ENCODE results near the gene TRPV5.

The TRPV5 gene

GRCh38 chr7:142910031-142910433 is 23.5 kb downstream of the TRPV5 start:
- DNase-seq (ENCODE audit: low read depth, low spot score): no peak

- no peak for DNase-seq (ENCODE audit: low read depth, low spot score)
Observed at GRCh38 chr7:142908921-142909890, 24.3 kb downstream of the TRPV5 start.

- DNase-seq (ENCODE audit: low read depth, low spot score): no peak
Observed at GRCh38 chr7:142908290-142908689, 25.3 kb downstream of the TRPV5 start.

GRCh38 chr7:142906643-142907042 is 26.9 kb downstream of the TRPV5 start:
- DNase-seq (ENCODE audit: low read depth, low spot score): no peak

DNA sequence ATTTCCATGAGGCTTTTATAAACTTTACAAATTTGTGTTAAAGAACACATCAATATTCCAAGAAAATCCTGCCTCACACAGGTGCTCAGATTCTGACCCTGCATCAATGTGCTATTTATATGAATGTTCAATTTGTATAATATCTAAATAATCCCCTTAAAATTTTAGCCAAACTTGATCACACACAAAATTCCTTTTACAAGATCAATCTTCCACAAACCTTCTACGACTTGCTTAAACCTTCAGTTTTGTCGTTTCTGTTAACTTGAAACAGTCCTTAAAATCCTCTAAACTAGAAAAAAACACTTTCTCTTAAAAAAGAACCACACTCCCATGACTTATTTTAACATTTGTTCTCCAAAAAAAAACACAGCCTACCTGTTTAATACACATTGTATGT is 27.8 kb downstream of the TRPV5 start:
- DNase-seq (ENCODE audit: low read depth, low spot score): no peak

GRCh38 chr7:142904128-142904527 is 29.4 kb downstream of the TRPV5 start:
- DNase-seq (ENCODE audit: low read depth, low spot score): no peak

DNA sequence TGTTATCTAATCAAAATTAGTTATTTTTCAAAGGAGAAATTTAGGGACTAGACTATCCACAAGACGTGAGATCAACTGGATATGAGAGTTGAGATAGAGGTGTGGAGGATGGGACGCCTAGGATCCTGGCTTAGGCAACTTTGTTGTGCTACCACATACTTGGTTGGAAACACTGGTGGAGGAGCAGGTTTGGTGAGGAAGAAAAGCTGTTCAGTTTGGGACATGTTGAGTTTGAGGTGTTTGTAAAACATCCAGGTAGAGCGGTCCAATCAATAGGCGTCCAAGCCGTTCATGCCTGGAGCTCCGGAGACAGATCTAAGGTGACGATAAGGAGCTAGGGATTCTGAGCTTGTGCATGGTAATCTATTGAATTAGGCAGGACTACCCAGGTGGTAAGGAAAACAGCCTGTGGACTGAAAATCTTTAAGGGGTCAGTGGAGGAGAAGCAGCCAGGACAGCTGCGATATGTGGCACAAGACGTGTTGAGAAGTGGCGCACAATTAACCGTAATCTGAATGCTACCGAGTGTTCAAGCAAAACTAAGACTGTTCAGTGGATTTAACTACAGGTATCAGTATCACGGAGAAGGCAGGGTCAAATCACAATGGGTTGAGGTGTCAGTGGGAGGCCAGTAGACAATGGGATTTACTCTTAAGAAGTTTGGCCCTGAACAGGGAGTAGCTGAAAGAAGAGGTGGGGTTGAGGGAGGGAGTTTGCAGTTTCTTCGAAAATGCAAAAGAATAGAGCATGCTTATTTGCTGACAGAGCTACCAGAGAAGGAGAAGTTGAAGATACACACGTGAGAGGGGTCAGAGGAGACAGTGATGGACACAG is 31.9 kb downstream of the TRPV5 start:
- DNase-seq (ENCODE audit: low read depth, low spot score): no peak

- DNase-seq (ENCODE audit: low read depth, low spot score): no peak
Observed at GRCh38 chr7:142899661-142900060, 33.9 kb downstream of the TRPV5 start.

- no peak for DNase-seq (ENCODE audit: low read depth, low spot score)
Observed at GRCh38 chr7:142898377-142899170, 35.0 kb downstream of the TRPV5 start.

DNA sequence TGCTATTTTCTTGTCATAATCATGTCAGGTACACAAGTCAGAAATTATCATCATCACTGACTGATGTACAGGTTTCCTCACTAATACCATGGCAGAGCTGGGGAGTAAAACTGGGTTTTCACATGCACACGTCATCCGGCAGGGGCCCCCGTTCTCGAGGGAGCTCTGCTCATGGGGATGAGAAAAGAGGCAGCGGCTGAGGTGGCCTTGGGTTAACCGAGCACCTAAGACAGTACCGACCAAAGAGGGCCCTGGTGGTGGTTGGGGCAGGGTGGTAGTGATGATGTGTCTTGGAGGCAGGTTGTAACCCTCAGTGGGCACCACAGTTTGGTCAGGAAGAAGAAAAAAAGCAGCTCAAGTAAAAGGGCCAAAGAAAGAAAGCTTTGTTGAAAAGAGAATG is 35.9 kb downstream of the TRPV5 start:
- no peak for DNase-seq (ENCODE audit: low read depth, low spot score)

GRCh38 chr7:142896741-142897379 is 36.7 kb downstream of the TRPV5 start:
- DNase-seq (ENCODE audit: low read depth, low spot score): no peak

DNA sequence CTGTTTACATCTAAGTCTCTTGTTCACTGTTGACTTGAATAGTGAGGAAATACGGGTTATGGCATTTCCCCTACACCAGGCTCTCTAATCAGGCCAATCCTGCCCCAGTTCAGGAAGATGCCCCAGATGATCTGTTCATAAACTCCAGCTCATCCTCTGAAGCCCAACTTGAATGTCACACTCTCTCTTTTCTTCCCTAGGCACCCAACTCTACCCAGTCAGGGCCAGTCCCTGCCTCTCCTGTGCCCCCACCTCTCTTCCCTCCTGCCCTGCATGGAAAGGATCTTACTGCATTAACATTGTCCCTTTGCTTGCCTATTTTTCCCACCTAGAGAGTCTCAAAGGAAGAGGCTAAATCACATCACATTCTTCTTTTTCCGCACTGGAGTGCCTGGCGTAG is 37.4 kb downstream of the TRPV5 start:
- no peak for DNase-seq (ENCODE audit: low read depth, low spot score)

GRCh38 chr7:142894985-142895593 is 38.5 kb downstream of the TRPV5 start:
- no peak for DNase-seq (ENCODE audit: low read depth, low spot score)

GRCh38 chr7:142894112-142894984 is 39.2 kb downstream of the TRPV5 start:
- DNase-seq (ENCODE audit: low read depth, low spot score): no peak

- DNase-seq (ENCODE audit: low read depth, low spot score): no peak
Observed at GRCh38 chr7:142892951-142893350, 40.6 kb downstream of the TRPV5 start.

DNA sequence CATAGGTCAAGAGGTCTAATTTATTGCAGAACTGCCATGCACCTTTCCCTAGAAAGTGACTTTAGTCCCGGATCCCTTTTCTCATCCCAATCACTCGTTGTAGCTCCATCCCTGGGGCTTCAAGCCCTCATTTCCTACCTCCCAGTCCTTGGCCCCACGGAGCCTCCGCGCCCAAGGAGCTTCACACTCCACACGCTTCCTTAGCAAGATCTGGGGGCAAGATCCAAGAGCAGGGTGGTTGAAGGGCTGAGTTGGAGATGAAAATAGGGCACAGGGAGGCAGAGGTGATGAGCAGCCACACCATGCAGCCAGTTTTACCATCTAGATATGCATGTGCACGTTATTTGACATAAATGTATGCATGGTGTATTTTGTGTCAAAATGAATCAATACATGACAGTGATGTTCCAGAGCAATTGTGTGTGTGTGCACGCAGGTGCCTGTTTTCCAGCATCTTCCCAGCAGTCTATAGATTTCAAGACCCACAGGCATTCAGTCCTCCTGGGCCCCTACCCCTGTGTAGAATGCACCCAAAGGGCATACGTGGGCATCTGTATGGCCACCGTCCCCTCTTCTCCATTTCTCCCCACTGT is 42.0 kb downstream of the TRPV5 start:
- no peak for DNase-seq (ENCODE audit: low read depth, low spot score)

GRCh38 chr7:142890874-142891485 is 42.6 kb downstream of the TRPV5 start:
- DNase-seq (ENCODE audit: low read depth, low spot score): no peak

DNA sequence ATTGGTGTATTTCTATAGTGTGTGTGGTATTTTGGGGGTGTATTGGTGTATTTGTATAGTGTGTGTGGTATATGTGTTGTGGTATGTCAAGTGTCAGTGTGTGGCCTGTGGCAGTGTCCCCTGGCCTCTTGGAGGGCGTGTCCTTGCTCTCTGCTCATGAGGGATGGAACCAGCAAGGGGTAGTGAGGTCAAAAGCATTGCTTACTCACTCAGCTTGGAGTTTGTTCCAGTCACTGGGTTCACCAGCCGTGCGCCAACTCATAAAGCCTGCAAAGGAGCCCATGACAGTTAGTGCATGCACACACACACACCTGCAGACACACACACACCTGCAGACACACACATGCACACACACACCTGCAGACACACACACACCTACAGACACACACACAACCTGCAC is 43.7 kb downstream of the TRPV5 start:
- DNase-seq (ENCODE audit: low read depth, low spot score): no peak
